Stimulated activated CD4-positive, alpha-beta T cell treated with anti-CD3 and anti-CD28 coated beads, Interleukin-4, amount 100 ng/mL, for 24 hours (primary cell): Measurements from ENCODE around the gene UBFD1.
"Not testable (repeated sequence)": the region's sequence is repeated elsewhere in the genome, so short reads cannot be mapped to it uniquely, and the experiment has no call there.

Source experiments
- DNase-seq: peaks from one replicate; pipeline ENCODE4 v3.0.0-alpha.2; 2020

UBFD1 gene

DNA sequence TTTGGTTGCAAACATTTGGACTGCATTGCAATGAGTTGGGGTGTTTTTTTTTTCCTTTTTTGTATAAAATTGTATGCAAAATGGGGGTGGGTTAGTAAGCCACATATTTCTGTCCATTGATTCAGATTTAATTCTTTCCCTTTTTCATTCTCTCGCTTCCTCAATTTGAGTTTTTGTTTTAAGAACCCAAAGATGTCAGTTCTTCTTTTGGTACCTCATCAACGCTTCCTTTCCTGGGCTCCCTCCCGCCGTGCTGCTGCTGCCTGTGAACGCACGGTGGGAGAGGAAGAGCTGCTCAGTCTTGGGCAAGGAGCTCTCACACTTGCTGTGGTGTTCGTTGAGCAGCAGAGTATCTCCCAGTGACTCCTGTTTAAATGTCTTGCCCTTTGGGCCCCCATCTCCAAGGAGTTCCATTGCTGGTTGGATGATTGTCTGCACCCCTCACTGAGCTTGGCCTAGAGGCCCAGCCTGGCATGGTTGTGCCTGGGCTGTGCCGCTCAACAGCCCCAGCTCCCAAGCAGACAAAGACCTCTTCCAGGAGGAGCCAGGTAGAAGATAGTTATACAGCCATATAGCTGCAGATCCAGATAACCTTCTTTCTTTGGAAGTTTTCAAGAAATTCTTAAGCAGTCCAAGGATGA, 13.6 kb downstream of the UBFD1 start:
- no peak for DNase-seq

DNA sequence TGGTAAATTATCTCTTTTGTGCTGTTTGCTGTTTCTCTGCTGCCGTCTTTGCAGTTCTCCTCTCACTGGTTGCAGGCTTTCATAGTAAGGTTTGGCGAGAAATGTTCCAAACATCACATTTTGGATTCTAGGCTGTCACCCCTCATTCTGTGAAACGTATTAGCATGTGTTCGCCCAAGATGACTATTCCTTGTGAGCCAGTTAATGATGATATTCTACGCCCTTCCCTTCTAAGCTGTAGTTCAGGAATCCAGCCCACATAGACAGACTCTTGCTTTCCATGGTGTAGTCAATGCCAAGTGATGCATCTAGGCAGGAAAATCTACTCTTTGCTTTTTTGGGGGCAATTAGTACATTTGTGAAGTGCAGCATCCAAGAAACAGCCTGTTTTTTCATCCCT, 14.4 kb downstream of the UBFD1 start:
- no peak for DNase-seq

DNA sequence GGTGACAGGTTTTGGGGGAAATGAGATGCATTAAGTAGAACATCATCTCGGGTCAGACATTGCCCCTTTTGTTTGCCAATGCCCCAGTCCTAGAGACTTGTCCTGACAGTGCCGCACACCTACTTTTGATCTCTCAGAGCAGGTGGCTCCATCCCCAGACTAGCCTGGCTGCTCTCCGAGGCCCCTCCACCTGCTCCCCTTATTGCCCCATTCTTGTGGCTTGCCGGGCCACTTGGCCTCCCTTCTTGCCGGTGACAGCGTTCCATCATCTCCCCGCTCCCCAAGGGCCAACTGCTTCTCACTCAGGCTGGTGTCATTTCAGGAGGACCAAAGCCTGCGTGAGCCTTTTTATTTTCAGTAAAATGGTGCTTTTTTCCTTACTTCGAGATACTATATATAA, 14.9 kb downstream of the UBFD1 start:
- DNase-seq = no peak

DNA sequence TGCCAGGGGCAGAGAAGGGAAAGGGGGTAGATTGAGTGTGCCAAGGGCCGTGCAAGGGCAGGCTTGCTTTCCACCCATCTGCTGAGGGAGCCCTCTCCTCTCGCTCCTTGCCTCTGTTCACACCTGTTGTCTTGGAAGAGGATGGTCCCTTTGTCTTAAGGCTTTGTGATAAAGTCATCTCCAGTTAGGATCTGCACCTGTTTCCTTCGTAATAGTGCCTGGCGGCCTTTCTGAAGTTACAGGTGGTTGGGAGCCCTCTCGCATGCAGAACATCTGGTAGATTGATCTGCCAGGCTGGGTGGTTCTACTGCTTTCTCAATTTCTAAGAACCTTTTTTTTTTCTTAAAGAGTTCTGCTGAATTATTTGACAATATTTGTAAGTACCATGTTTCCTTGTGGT, 16.3 kb downstream of the UBFD1 start:
- DNase-seq = no peak

DNA sequence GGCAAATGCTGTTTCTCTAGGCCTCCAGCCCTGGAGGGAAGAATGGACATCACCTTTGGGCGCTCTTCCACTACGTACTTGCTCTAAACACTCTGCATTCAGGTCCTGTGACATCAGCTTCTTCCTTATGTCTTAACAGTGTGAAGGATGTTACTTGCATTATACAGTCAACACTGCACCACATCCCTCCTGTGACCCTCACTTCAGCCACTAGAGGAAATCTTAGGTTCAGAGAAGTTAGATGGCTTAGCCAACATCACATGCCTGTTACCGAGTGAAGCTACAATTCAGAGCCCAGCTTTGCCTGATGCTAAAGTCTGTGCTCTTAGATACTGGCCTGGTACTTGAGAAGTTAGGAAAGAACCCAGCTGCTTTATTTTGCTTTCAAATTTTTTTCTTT, 18.3 kb downstream of the UBFD1 start:
- no peak for DNase-seq

DNA sequence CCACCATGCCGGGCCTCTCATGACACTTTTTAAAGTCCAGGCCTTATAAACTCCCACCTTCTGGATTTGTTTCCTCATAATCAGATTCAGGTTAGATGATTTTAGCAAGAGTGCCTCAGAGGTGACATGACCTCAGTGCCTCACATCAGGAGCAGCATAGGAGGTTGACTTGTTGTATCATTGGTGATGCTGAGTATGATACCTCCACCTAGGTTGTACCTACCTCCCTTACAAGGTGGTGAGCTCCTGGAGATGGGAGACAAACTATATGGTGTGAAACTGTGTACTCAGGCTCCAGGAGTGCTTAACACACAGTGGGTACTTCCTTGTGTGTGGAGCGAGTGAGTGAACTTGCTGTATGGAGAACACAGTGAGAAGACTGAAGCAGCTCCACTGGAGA, 20.0 kb downstream of the UBFD1 start:
- no peak for DNase-seq

DNA sequence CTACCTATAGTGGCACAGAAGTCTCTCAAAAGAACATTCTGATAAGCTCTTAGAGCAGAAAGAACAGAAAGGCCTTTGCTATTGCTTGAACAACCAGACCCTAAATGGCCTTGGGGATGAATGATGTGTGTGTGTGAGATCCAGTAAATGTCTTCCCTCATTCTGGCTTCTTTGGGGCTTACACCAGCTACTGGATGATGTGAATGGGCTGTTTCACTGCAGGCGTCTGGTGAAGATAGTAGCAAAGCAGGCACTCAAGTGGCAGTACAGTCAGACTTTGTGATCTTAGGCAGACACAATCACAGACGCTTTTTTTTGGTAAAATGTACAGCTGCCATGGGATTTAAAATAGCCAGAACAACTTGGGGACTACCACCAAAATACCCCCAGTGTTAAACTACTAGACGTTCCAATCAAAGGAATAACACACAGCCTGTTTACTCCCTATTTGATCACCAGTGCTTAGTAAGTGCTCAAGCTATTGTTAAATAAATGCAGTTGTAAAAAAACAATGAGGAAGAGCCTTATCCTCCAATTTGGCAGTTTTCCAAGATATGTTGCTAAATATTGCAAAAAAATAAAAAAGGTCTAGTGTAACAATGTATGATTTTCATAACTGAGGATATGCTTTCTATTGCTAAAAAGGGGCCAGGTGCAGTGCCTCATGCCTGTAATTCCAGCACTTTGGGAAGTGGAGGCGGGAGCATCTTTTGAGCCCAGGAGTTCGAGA, 20.7 kb downstream of the UBFD1 start:
- no peak for DNase-seq

DNA sequence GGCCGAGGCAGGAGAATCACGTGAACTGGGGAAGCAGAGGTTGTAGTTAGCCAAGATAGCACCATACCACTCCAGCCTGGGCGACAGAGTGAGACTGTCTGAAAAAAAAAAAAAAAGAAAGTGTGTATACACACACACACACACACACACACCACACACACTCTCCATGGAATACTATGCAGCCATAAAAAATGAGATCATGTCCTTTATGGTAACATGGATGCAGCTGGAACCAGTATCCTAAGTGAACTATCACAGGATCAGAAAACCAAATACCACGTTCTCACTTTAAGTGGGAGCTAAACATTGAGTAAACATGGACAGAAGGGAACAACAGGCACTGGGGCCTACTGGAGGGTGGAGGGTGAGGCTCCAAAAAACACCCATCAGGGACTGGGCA, 21.8 kb downstream of the UBFD1 start:
- DNase-seq = no peak

DNA sequence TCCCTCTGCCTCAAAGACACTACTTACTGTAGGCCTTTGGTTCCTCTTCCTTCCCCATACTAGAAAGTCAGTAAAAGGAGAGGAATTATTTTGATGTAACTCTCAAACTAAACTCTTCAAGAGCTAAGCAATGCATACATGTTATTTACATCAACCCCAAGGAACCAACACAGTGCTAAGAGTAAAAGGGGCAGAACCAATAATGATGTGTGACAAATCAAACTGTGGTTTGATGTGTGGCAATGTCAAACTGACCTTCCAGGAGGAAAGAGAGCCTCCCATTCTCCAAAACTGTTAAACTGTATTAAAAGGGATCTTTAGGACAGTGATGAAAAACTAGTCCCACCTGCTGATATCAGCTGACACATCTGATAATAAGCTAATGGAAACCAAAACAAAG, 22.9 kb downstream of the UBFD1 start:
- no peak for DNase-seq

DNA sequence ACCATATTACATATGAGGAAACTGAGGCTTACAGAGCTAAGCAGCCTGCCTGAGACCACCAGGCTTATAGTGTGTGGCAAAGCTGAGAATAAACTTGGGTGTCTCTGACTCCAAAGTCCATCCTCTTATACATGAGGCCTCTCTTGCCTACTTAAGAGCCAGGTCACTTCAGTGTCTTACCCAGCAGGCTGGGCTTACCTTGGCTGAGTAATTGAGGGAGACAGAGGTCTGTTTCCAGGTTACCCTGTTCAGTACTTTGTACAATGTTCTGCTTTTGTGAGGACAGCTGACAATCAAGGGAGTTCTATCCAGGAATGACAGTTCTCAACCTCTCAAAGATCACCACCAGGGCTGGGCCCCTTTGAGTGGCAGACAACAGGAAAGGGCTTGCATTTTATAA, 24.2 kb downstream of the UBFD1 start:
- DNase-seq = no peak

DNA sequence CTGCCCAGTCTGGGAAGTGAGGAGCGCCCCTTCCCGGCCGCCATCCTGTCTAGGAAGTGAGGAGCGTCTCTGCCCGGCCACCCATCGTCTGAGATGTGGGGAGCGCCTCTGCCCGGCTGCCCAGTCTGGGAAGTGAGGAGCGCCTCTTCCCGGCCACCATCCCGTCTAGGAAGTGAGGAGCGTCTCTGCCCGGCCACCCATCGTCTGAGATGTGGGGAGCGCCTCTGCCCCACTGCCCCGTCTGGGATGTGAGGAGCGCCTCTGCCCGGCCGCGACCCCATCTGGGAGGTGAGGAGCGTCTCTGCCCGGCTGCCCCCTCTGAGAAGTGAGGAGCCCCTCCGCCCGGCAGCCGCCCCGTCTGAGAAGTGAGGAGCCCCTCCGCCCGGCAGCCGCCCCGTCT, 25.7 kb downstream of the UBFD1 start:
- DNase-seq = not testable (repeated sequence)

DNA sequence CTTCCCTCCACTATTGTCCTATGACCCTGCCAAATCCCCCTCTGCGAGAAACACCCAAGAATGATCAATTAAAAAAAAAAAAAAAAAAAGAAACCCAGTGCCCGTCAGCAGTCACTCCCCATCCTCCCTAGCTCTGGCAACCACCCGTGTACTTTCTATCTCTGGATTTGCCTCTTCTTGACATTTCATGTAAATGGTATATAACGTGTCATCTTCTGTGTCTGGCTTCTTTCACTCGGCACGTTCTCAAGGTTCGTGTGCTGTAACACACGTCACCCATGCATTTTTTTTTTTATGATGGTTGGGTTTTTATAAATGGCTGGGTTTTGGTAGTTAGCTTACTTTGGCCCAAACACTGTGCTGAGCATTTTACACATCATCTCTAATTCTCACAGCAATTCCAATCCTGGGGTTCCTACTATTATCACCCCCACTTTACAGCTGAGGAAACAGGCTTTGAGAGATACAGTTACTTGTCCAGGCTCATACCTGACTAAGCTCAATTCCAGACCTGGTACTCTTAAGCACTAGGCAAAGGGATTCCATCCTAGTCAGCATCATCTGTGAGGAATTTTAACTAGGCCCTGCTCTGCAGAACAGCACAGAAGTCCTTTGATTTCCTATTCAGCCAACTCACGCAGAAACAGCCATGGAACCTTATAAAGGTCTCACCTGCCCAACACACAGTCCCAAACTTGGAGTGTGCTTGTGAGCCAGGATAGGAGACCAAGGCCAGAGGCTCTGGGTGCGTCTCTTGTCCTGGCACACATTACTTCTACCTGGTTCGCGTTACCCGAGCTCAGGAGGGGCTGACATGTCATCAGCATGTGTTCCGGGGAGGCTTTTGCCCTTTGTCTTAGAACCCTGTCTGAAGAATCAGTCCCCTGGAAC, 26.9 kb downstream of the UBFD1 start:
- DNase-seq = no peak

DNA sequence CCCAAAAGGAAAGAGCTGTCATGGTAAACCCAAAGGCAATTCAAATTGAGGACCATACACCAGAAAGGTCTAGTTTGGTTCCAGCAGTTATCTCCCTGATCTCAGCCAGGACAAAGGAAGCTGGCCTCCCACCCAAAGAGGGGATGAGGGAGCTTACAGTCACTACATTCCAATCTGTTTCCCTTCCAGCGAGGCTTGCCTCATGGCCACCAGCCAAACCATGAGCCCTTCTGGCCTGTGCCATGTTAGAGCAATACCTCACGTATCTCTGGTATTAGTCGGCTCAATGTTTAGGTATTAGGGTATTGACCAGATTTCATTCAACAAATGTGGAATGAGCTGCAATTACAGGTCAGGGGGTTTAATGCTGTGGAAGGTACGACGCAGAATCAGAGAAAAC, 30.2 kb downstream of the UBFD1 start:
- no peak for DNase-seq

DNA sequence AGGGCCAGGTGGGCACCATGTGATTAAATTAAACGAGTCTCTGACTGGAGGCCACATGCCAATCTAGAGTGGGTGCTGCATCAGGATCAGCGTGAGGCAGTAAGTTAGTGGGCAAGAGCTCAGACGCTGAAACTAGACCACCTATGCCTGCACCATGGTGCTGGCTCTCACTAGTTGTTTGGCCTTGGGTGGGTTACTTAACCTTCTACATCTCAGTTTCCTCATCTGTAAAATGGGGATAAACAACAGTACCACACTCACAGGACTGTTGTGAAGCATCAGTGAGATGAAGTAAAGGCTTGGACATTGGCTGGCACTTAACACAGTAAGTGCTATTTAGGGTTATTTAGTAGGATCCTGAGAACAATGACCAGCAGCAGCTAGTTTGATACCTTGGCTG, 32.7 kb downstream of the UBFD1 start:
- no peak for DNase-seq

DNA sequence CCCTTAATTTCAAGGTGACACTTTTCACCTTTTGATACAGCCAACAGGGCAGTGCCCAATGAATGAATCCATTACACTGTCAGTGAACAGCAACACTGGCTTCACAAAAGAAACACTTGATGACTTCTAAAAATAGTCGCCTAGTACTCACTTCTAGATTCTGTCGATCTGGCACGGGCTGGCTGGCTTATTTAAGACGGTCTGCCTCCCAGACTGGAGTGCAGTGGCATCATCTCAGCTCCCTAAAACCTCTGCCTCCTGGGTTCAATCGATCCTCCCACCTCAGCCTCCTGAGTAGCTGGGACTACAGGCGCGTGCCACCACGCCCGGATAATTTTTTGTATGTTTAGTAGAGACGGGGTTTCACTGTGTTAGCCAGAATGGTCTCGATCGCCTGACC, 36.7 kb downstream of the UBFD1 start:
- no peak for DNase-seq

DNA sequence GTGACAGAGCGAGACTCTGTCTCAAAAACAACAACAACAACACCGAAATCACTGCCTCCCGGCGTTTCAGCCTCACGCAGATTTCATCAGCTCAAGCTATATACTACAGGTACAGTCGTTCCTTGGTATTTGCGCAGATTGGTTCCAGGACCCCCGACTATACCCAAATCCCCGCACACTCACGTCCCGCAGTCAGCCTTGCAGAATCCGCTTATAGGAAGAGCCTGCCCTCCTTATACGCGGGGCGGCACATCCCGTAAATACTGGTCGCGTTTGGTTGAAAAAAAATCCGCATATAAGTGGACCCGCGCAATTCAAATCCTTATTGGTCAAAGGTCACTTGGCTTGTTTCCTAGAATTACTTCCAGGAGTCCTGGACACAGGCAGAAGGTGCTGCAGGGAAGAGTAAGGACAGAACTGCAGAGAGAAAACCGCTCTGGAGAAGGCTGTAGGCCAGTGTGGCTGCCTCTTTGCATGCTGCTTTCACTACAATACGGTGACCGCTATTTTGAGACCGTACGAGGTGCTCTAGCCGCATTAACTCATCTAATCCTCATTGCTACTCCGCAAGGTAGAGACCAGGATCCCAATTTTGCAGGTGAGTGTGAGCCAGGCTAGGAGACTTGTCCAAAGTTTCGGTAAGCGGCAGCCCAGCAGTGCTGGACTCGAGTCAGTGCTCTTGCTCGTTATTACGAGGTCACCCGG, 37.9 kb downstream of the UBFD1 start:
- no peak for DNase-seq

DNA sequence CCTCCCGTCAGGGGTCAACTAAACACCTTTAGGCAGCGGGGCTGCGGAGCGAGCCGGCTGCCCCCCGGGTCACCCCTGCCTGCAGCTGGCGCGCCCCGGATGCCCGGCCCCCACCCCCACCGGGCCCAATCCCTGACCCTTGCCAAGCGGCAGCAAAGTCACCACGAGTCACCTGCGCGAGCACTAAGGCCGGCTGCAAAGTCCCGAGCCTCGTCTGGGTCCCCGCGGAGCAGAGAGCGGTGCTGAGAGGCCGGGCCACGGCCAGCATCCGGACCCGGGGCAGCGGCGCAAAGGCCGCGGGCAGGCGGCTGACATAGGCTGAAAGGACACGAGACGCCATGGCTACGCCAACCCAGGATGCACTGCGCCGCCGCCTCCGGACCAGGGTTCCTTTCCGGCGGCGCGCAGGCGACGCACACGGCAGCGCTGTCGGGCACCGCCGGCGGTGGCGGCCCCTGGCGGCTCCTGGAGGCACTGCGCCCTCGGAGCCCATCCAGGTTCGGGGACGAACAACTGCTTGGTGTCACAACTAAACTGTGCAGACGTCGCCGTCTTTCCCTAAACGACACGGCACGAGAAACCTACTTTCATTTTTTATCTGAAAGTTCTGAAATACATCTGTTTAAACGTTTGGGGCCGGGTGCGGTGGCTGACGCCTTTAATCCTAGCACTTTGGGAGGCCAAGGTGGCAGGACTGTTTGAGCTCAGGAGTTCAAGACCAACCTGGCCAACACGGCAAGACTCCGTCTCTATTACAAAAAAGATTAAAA, 38.6 kb downstream of the UBFD1 start, which contains the start of gene NDUFAB1:
Gene NDUFAB1, minus strand, starts transcription at position 366 of the 770 bp plus-strand sequence. Its CDS starts 26 bp downstream, at position 340.
- DNase-seq = peak; percentile 91

DNA sequence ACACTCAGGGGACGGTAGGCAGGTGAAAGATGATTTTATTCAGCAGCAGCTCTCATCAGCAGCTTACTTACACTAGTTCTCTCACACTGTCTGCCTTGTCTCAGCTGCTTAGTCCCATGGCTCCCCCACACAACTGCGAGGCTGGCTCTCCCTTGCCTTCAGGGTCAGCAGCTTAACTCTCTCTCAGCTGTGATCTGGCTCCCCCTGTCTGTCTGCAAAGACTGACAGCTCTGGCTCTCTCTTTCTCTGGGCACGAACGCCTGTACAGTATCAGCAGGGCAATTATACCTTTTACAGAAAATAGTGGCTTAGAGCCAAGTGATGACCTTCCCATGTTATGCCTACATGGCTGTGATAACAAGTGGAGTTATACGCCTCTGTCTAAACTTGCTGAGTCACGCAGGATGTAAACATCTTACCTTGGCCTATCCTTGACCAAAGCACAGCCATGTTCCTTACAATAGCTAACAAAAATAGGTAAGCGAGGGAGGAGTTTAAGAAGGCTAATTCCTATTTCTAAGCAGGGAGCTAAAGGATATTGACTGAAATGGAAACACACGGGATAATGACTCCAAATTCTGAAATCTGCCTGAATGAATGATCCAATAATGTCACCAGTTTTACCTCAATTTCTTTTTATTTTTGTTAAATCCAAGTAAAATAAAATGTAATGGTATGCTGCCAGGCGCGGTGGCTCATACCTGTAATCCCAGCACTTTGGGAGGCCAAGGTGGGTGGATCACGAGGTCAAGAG, 39.7 kb downstream of the UBFD1 start:
- DNase-seq = peak; percentile 9

DNA sequence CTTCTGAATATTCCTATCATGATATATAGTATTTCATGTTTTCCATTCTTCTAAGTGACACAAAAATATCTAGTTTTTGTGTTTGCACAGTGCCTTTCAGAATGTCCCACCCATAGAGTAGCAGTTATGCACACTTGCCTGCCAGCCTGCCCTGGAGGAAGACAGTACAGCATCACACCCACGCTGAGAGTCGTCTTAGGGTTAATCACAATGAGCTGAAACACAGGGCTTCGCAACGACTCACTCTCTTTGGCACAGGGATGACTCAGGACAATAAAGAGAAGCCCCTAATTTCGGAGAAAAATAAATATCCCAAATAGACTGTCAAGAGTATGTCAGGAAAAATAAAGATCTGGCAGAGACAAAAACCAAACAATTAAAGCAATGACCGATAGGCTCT, 50.2 kb downstream of the UBFD1 start:
- no peak for DNase-seq

DNA sequence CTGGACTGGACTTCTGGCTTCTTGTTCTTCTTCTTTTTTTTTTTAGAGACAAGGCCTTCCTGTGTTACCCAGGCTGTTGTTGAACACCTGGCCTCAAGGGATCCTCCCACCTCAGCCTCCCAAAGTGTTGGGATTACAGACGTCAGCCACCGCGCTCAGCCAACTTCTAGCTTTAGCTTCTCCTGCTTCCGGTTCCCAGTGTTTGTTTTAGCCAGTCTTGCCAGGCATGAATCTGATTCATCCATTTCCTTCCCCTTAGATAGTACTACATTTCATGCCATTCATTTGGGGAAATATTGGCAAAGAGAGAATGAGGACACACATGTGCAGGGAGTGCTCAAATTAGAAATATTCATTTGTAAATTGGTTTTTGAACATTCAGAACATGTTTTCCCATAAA, 50.7 kb downstream of the UBFD1 start:
- DNase-seq = no peak

DNA sequence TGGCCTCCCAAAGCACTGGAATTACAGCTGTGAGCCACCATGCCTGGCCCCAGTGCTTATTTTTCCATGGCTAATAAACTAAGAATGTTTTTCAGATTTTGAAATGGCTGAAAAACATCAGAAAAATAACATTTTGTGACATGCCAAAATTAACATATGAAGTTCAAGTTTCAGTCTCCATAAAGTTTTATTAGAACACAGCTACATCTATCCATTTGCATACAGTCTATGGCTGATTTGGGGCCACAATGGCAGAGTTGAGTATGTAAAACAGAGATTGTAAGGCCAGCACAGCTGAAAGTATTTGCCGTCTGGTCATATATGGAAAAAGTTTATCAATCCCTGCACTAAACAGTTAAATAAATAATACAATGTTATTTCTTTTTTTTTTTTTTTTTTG, 52.4 kb downstream of the UBFD1 start:
- DNase-seq = no peak

DNA sequence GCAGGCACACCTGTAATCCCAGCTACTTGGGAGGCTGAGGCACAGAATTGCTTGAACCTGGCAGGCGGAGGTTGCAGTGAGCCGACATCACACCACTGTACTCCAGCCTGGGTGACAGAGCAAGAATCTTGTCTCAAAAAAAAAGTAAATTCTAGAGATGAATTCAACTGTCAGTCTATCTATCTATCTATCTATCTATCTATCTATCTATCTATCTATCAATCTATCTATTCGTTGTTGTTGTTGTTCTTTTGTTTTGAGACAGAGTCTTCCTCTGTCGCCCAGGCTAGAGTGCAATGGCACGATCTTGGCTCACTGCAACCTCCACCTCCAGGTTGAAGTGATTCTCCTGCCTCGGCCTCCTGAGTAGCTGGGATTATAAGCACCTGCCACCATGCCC, 53.4 kb downstream of the UBFD1 start:
- not testable (repeated sequence) for DNase-seq
